Endothelial cell of umbilical vein (primary cell): Measurements from ENCODE around the gene AKAP6. TPM values are rescaled to one million over a fixed set of nuclear protein-coding genes. Genes with fewer than 3 reads are reported as not detected.

Experiments used
- BruUV-seq: library from RNA; stranded (reverse); fragments of 400-500 nt; replicated peaks from 2 replicates; lab custom pipeline; 2021; lab: Mats Ljungman, UMichigan
- CTCF ChIA-PET: fragments of 300-600, 350-600 bp; sonication (Branson Sonifier 250); formaldehyde crosslinking; loops from one replicate; lab custom pipeline; 2021; ENCODE audit warnings: antibody characterized with exemption, inconsistent platforms; lab: Charles Lee
- POLR2A ChIA-PET: fragments of 300-600, 350-600 bp; sonication (Branson Sonifier 250); formaldehyde crosslinking; loops from one replicate; lab custom pipeline; 2021; ENCODE audit warnings: antibody characterized with exemption, inconsistent platforms; lab: Charles Lee
- DNase-seq: peaks from one replicate; pipeline ENCODE4 v3.0.0-alpha.2; 2011; ENCODE audit warnings: low read depth, low spot score
- FAIRE-seq: peaks from 2 replicates; lab custom pipeline; 2011; peaks lifted over from hg19 to GRCh38; lab: Jason Lieb, UNC
- H2AFZ ChIP-seq: 2 replicates; pipeline ENCODE4 v1.6.0; 2012; ENCODE audit warnings: low read depth, low read length, control low read depth, inconsistent platforms
- H3K27ac ChIP-seq: 2 replicates; pipeline ENCODE4 v1.5.1; 2011; ENCODE audit warnings: low read depth, mild to moderate bottlenecking, control low read depth, low read length, moderate library complexity; ENCODE audit not compliant: insufficient read depth
- H3K27me3 ChIP-seq, 2 experiments: 2 replicates each; pipeline versions ENCODE4 v1.6.0 to v1.6.1; 2011; ENCODE audit warnings: low read length in 2 of 2, mixed read lengths in 1 of 2; ENCODE audit not compliant: control insufficient read depth in 2 of 2, insufficient read depth in 2 of 2
- H3K36me3 ChIP-seq, 2 experiments: 2 replicates in 1 of 2; 3 replicates in 1 of 2; pipeline ENCODE4 v1.5.1; 2011; ENCODE audit warnings: low read length in 2 of 2, mild to moderate bottlenecking in 1 of 2, moderate library complexity in 1 of 2; ENCODE audit not compliant: control insufficient read depth in 2 of 2, insufficient read depth in 2 of 2; ENCODE audit errors: extremely low read depth in 1 of 2
- H3K4me1 ChIP-seq: 3 replicates; pipeline ENCODE4 v1.5.1; 2011; ENCODE audit warnings: mild to moderate bottlenecking, low read length; ENCODE audit not compliant: control insufficient read depth, insufficient read depth; ENCODE audit errors: extremely low read depth
- H3K4me2 ChIP-seq: 2 replicates; pipeline ENCODE4 v1.6.1; 2011; ENCODE audit warnings: low read length, control low read depth, mixed read lengths; ENCODE audit not compliant: insufficient read depth
- H3K4me3 ChIP-seq, 3 experiments: fragments of 200-600 bp in 1 of 3; sonication (generic), shearing (Covaris generic) in 1 of 3; replicated peaks in 1 of 3; 2 replicates each; pipeline ENCODE4 v1.5.1; 2011 to 2016; ENCODE audit warnings: control low read depth in 3 of 3, low read length in 3 of 3, mild to moderate bottlenecking in 2 of 3, inconsistent platforms in 1 of 3, low read depth in 1 of 3, moderate library complexity in 1 of 3; ENCODE audit not compliant: insufficient read depth in 1 of 3
- H3K79me2 ChIP-seq: 2 replicates; pipeline ENCODE4 v1.6.0; 2012; ENCODE audit warnings: low read length, inconsistent platforms; ENCODE audit not compliant: control insufficient read depth, insufficient read depth
- H3K9ac ChIP-seq: replicated peaks from 2 replicates; pipeline ENCODE3; 2011; ENCODE audit warnings: low read length, control low read depth; ENCODE audit not compliant: insufficient read depth; ENCODE audit errors: extremely low read depth
- H3K9me1 ChIP-seq: replicated peaks from 3 replicates; pipeline ENCODE4 v1.6.0; 2011; ENCODE audit warnings: mild to moderate bottlenecking, low read length; ENCODE audit not compliant: control insufficient read depth, insufficient read depth; ENCODE audit errors: extremely low read depth
- H3K9me3 ChIP-seq: replicated peaks from 2 replicates; pipeline ENCODE4 v1.5.1; 2012; ENCODE audit warnings: low read length, inconsistent platforms; ENCODE audit not compliant: control insufficient read depth, insufficient read depth
- H4K20me1 ChIP-seq: replicated peaks from 2 replicates; pipeline ENCODE3; 2011; ENCODE audit warnings: mild to moderate bottlenecking, low read length; ENCODE audit not compliant: control insufficient read depth, insufficient read depth; ENCODE audit errors: extremely low read depth
- CTCF ChIP-seq, 2 donors: IDR thresholded peaks; 1 replicate in 1 of 2; 2 replicates in 1 of 2; pipeline ENCODE4 v1.5.1; 2011; ENCODE audit warnings: low read length in 2 of 2, mild to moderate bottlenecking in 2 of 2, moderate library complexity in 2 of 2, control low read depth in 1 of 2, inconsistent platforms in 1 of 2, low read depth in 1 of 2; ENCODE audit not compliant: insufficient read depth in 1 of 2; ENCODE audit errors: extremely low read depth in 1 of 2
- EZH2 ChIP-seq: IDR thresholded peaks from 2 replicates; pipeline ENCODE4 v1.6.1; 2012; ENCODE audit warnings: borderline replicate concordance, low read depth, mild to moderate bottlenecking, moderate library complexity, low read length, inconsistent platforms; ENCODE audit not compliant: severe bottlenecking
- FOS ChIP-seq: IDR thresholded peaks from 2 replicates; pipeline ENCODE4 v1.6.1; 2011; ENCODE audit warnings: mild to moderate bottlenecking, low read length, moderate library complexity, borderline replicate concordance; ENCODE audit not compliant: insufficient read depth
- GATA2 ChIP-seq: IDR thresholded peaks from 2 replicates; pipeline ENCODE4 v1.7.0; 2011; ENCODE audit warnings: low read depth, mild to moderate bottlenecking, moderate library complexity, mixed read lengths, low read length; ENCODE audit not compliant: insufficient read length, insufficient read depth
- JUN ChIP-seq: IDR thresholded peaks from 2 replicates; pipeline ENCODE4 v1.6.1; 2011; ENCODE audit warnings: borderline replicate concordance, low read depth; ENCODE audit not compliant: insufficient read length, insufficient read depth
- MAX ChIP-seq: IDR thresholded peaks from 2 replicates; pipeline ENCODE4 v1.6.1; 2011; ENCODE audit not compliant: insufficient read depth, insufficient read length
- MYC ChIP-seq: IDR thresholded peaks from one replicate; pipeline ENCODE4 v1.6.1; 2011; ENCODE audit warnings: mild to moderate bottlenecking, low read depth, low read length
- POLR2A ChIP-seq: IDR thresholded peaks from 2 replicates; pipeline ENCODE4 v1.6.1; 2012; ENCODE audit warnings: low read depth, mild to moderate bottlenecking, control low read depth, low read length
- POLR2AphosphoS5 ChIP-seq: IDR thresholded peaks from 2 replicates; pipeline ENCODE4 v1.6.1; 2012; ENCODE audit warnings: low read depth, mild to moderate bottlenecking, control low read depth, low read length, moderate library complexity; ENCODE audit not compliant: insufficient read depth
- dilution Hi-C: fragments of 300-500 bp; cut with MboI; formaldehyde crosslinking; loops from one replicate; pipeline ENCODE4 v1.15.0; 2019; ENCODE audit warnings: low sequenced_read_pairs; ENCODE audit not compliant: extremely low pct_ligation_motif_present
- intact Hi-C: fragments of 100-400 bp; cut with micrococcal nuclease; formaldehyde crosslinking; loops from one replicate; pipeline ENCODE4 v1.10.0; 2022
- polyA plus RNA-seq, 4 experiments: library from polyadenylated mRNA; depleted of rRNA in 3 of 4; stranded (reverse) in 3 of 4; unstranded in 1 of 4; fragments of >200 nt; gene quantifications; 2 replicates each; pipeline versions ENCODE4 v1.2.1 to v1.2.3, GENCODE V29; 2011 to 2012; ENCODE audit warnings: missing spikeins in 1 of 4
- total RNA-seq: library from RNA; stranded (reverse); gene quantifications from 2 replicates; pipeline ENCODE4 v1.2.3, GENCODE V29; 2021

The AKAP6 gene
- total and polyA plus RNA-seq, 2 donors (not counting 3 experiments of a cell fraction or from before 2014, with no cell fraction given): 0.03 to 0.49 TPM

GRCh38 chr14:32476532-32476931 is 147.4 kb downstream of the AKAP6 start:
- dilution Hi-C loops: no loop called here
- POLR2A ChIA-PET: no interaction called here
- H3K4me2 ChIP-seq: no peak overlapping the region
- TF ChIP-seq MAX (no peak), FOS (no peak), JUN (no peak)
- H3K4me1 ChIP-seq: no peaks in the 10 kb centered on the region
- H4K20me1 ChIP-seq: no peaks in the 10 kb centered on the region
- H3K27me3 ChIP-seq: no peaks in the 10 kb centered on the region
- H3K9me3 ChIP-seq: no peaks in the 10 kb centered on the region
- no peak overlapping the region for H2AFZ ChIP-seq
- intact Hi-C loops: no loop called here
- DNase-seq (no peak), FAIRE-seq (no peak)
- H3K79me2 ChIP-seq: no peaks in the 10 kb centered on the region
- H3K36me3 ChIP-seq: no peaks in the 10 kb centered on the region
- no peak overlapping the region for H3K4me3 ChIP-seq
- H3K27ac ChIP-seq: no peak overlapping the region
- no TSS peak for BruUV-seq
- no peaks in the 10 kb centered on the region for H3K9me1 ChIP-seq
- CTCF ChIA-PET: interaction anchor here (0.6 to 2.6 kb wide), 3 partner anchors 37 to 946 kb away, joined by 3 to 14 read pairs (median 3); no protein-coding TSS in a partner anchor
- H3K9ac ChIP-seq: no peak overlapping the region

- dilution Hi-C loops (no loop called here), intact Hi-C loops (no loop called here)
- Histone ChIP-seq H4K20me1 (no peaks in the 10 kb centered on the region), H3K9ac (no peak overlapping the region), H3K4me1 (no peaks in the 10 kb centered on the region), H3K27me3 (no peaks in the 10 kb centered on the region), H3K36me3 (no peaks in the 10 kb centered on the region), H2AFZ (no peak overlapping the region), H3K9me3 (no peaks in the 10 kb centered on the region), H3K4me3 (no peak overlapping the region), H3K9me1 (no peaks in the 10 kb centered on the region), H3K4me2 (no peak overlapping the region), H3K79me2 (no peaks in the 10 kb centered on the region), H3K27ac (no peak overlapping the region)
- no peak for FAIRE-seq
- POLR2A ChIA-PET: no interaction called here
- CTCF ChIA-PET: interaction anchor here (0.6 to 2.6 kb wide), 5 partner anchors 8 to 947 kb away, joined by 3 to 14 read pairs (median 7); no protein-coding TSS in a partner anchor
- DNase-seq: no peak
- TF ChIP-seq GATA2: no peak
- TF ChIP-seq MYC: no peak
- TF ChIP-seq POLR2A: no peak
- no peak for TF ChIP-seq CTCF (IDR thresholded peaks at IDR 0.05; ENCODE audit: extremely low read depth in 1 of 2, insufficient read depth in 1 of 2, low read depth in 1 of 2, low read length in 2 of 2)
- no peak for TF ChIP-seq POLR2AphosphoS5
- TF ChIP-seq JUN: no peak
- TF ChIP-seq FOS: no peak
- no peak for TF ChIP-seq MAX
- TF ChIP-seq EZH2: no peak
- no TSS peak for BruUV-seq
Measured at GRCh38 chr14:32477396-32477795, 148.3 kb downstream of the AKAP6 start.
